Astrocyte (in vitro differentiated cells and primary cell): ENCODE data around the gene SYPL2.

Experiments used
- EZH2 ChIP-seq: IDR thresholded peaks from 2 replicates; pipeline ENCODE4 v1.6.1; 2012; ENCODE audit warnings: mild to moderate bottlenecking, low read length, inconsistent platforms; ENCODE audit not compliant: insufficient read depth
- TF ChIP-seq, protein P1 (sequence below): IDR thresholded peaks from 2 replicates; pipeline ENCODE4 v1.5.1; 2011; ENCODE audit warnings: low read depth, mild to moderate bottlenecking, inconsistent platforms, low read length, moderate library complexity; ENCODE audit not compliant: insufficient read depth

DNA sequence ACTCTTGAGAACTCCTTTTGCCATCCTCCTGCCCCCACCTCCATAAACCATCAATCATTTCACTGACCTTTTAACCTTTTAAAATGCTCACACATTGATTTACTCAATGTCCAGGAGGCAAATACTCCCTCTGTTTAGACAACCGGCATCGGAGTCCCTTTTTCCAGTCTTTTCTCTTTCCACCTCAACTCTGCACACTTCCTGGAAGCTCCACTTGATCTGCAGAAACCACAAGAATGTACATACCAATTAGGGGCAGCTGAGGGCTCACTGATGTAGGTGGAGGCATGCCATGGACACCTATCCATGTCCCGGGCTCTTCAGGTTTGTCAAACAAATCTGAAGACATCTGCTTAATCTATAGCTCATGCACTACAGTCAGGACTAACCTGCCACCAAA lies 48.5 kb downstream of the SYPL2 start:
- TF ChIP-seq, protein P1, sequence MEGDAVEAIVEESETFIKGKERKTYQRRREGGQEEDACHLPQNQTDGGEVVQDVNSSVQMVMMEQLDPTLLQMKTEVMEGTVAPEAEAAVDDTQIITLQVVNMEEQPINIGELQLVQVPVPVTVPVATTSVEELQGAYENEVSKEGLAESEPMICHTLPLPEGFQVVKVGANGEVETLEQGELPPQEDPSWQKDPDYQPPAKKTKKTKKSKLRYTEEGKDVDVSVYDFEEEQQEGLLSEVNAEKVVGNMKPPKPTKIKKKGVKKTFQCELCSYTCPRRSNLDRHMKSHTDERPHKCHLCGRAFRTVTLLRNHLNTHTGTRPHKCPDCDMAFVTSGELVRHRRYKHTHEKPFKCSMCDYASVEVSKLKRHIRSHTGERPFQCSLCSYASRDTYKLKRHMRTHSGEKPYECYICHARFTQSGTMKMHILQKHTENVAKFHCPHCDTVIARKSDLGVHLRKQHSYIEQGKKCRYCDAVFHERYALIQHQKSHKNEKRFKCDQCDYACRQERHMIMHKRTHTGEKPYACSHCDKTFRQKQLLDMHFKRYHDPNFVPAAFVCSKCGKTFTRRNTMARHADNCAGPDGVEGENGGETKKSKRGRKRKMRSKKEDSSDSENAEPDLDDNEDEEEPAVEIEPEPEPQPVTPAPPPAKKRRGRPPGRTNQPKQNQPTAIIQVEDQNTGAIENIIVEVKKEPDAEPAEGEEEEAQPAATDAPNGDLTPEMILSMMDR: no peak
- no peak for TF ChIP-seq EZH2
